NCI-H2107 (cell line): Measurements from ENCODE around the gene ADAMTSL2.
"Not testable (repeated sequence)": the region's sequence is repeated elsewhere in the genome, so short reads cannot be mapped to it uniquely, and the experiment has no call there.

Experiments
- DNase-seq: peaks from one replicate; lab custom pipeline; 2025; lab: John Stamatoyannopoulos, UW

The ADAMTSL2 gene

DNA sequence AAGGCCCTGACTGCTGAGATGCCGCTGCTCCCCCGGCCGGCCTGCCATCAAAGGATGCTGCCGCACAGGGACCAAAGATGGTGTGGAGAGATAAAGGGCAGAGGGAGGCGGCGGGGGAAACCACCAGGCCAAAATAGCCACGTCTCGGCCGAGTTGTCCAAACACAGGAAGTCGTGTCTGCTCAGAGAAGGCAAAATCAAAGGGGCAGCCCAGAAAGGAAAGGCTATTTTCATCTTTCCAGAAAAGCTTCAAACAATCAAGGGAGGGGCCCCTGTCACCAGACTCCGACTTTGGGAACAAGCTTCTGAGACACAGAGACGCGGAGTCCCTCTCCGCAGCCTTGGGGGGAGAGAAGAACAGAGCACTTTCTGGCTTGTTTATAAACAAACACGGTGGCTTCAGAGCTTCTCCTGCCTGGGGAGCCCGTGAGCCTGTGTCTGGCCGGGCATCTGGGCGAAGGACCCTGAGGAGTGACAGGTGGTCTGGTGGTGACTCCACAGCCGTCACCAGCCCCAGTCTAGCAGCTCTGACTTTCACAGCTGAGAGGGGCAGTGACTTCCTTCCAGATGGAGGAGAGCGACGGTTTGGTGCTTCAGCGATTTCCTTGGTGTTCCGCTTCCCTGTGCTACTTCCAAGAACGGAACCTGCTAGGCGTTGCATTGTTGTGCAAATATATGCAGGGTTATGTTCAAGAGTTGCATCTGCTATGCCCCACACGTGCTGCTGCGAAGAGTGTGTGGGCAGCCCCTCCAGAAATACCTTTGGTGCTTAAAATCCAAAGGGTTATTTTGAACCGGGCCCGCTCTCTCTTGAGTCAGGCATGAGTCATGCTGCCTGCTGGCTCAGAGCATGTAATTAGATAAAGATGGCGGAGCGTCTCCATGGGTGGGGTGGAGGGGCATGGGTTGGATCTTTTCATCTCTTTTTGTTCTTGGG, 24.0 kb downstream of the ADAMTSL2 start:
- no peak for DNase-seq

DNA sequence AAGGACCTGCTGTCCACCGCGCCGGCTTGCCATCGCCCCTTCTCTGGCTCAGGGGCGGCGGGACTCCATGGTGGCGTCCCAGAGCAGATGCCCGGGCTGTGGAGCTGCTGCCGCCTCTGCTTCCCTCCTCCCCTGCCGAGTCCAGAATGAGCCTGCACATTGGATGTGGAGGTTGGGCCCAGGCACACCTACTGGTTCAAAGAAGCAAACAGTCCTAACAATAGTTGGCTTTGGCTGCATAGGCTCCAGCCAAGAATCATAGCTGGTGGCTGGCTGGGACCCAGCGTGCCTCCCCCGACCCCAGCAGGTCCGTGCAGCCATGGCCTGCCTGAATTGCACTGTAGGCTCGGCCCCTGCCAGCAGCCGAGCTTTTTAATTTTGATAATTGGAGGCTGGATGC, 25.8 kb downstream of the ADAMTSL2 start:
- no peak for DNase-seq

DNA sequence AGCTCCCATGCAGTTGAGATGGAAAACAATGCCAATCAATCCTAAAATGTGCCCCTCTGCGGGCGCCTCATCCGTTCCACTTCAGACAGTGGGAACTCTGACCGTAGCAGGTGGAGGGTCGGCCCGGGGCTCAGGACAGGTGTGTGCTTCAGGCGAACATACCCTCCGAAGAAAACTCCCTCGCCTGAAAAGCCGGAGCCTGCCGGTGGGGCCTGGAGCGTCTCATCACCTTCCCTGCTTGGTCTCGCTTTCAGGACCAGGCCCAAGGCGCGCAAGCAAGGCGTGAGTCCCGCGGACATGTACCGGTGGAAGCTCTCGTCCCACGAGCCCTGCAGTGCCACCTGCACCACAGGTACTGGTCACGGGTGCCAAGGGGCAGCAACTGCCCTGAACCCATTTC, 26.4 kb downstream of the ADAMTSL2 start:
- no peak for DNase-seq

DNA sequence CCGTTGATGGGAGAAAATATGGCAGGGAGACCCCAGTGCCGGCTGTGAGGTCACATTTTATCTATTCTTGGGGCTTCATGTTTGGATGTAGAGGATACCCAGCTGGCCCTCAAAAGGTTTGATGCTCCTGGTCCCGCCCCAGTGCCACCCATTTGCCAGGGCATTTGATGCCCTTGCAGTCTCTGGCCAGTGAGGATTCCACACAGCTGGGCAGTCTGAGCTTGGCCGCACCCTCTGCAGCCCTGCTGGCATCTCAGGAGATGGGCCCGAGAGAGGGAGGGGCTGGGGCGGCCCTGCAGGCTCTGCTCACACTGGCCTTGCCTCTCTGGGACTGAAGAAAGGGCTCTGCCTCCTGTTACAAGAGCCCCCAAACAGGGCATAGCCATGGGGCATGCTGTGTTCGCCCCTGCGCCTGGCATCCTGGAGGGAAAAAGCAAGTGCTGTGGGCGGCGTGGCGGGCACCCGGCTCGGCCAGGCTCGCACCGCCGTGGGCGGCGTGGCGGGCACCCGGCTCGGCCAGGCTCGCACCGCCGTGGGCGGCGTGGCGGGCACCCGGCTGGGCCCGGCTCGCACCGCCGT, 27.6 kb downstream of the ADAMTSL2 start:
- DNase-seq: no peak

DNA sequence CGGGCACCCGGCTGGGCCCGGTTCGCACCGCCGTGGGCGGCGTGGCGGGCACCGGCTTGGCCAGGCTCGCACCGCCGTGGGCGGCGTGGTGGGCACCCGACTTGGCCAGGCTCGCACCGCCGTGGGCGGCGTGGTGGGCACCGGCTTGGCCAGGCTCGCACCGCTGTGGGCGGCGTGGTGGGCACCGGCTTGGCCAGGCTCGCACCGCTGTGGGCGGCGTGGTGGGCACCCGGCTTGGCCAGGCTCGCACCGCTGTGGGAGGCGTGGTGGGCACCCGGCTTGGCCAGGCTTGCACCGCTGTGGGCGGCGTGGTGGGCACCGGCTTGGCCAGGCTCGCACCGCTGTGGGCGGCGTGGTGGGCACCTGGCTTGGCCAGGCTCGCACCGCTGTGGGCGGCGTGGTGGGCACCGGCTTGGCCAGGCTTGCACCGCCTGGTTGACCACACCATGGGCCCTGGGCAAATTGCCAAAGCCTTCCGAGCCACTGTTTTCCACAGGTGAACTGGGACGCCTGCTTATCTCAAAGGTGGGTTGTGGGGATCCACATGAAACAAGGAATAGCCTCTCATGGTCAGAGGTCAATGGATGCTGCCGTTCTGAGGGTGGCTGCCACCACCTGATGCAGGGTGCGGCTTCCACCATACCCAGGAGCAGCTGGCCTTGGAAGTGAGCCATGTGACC, 28.2 kb downstream of the ADAMTSL2 start:
- no peak for DNase-seq

DNA sequence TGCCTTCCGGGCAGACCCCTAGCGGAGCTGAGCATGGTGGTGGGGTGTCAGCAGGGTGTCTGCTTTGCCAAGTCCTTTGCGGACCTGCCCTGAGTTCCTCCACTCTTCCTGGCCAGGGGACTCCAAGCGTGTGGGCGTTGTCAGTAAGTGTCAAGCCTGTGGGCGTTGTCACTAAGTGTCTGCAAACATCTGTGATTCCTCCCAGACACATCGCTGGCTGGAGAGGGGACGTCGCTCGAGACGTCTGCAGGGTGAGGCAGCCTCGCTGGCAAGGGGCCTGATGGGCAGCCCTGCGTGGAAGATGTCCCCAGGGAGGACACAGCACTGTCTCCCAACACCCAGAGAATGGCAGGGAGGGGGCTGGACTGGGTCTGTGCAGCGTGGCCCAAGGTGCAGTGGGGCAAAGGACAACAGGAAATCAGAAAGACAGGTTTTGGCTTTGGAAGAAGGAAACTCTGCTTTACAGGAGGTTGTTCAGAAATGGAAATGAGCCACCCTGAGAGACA, 28.8 kb downstream of the ADAMTSL2 start:
- no peak for DNase-seq

DNA sequence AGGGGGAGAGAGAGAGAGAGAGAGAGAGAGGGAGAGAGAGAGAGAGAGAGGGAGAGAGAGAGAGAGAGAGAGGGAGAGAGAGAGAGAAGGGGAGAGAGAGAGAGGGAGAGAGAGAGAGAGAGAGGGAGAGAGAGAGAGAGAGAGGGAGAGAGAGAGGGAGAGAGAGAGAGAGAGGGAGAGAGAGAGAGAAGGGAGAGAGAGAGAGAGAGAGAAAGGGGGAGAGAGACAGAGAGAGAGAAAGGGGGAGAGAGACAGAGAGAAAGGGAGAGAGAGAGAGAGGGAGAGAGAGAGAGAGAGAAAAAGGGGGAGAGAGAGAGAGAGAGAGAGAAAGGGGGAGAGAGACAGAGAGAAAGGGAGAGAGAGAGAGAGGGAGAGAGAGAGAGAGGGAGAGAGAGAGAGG, 29.3 kb downstream of the ADAMTSL2 start:
- not testable (repeated sequence) for DNase-seq

DNA sequence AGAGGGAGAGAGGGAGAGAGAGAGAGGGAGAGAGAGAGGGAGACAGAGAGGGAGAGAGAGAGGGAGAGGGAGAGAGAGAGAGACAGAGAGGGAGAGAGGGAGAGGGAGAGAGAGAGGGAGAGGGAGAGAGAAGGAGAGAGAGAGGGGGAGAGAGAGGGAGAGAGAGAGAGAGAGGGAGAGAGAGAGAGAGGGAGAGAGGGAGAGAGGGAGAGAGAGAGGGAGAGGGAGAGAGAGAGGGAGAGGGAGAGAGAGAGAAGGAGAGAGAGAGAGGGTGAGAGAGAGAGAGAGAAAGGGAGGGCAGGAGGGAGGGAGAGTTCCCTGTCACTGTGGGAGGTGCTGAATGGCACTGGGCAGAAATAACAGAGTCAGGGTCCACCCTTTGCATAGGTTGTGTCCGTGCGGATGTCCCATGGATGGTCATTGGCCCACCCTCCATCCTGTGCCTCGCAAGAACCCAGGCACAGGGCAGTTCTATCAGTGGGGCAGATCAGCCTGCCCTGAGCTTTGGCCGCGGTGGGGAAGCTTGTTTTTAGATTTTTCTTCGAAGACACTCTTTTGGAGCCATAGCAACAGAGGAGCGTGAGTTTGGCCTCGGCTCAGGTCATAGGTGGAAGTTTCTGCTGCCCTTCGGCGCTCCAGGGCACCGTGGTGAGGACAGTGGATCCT, 30.1 kb downstream of the ADAMTSL2 start:
- no peak for DNase-seq

DNA sequence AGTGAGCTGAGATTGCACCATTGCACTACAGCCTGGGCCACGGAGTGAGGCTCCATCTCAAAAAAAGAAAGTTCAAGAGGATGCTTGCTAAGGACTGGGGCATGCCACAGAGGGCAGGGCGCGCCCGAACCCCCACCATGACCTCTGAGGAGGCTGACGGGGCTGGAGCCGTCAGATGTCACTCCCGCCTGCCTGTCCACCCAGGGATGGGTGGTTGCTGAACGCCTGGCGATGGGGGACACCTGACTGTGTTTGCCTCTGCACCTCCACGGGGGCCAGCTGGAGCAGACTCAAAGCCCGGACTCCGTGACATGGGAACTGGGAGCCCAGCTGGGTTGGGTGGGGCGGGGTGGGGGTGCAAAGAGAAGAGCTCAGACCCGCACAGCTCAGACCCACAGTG, 31.9 kb downstream of the ADAMTSL2 start:
- DNase-seq: no peak

DNA sequence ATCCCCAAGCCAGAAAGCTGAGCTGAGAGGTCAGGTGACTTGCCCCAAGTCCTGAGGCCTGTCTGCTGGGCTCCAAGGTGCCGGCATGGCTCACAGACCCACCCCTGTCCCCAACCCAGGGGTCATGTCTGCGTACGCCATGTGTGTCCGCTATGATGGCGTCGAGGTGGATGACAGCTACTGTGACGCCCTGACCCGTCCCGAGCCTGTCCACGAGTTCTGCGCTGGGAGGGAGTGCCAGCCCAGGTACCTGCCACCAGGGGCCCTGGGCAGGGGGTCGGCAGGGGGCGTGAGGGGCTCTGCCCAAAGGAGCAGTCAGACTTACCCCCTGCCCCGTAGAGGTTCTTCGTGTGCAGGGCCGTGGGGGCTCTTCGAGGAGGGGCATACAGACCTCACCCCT, 32.3 kb downstream of the ADAMTSL2 start:
- DNase-seq: no peak

DNA sequence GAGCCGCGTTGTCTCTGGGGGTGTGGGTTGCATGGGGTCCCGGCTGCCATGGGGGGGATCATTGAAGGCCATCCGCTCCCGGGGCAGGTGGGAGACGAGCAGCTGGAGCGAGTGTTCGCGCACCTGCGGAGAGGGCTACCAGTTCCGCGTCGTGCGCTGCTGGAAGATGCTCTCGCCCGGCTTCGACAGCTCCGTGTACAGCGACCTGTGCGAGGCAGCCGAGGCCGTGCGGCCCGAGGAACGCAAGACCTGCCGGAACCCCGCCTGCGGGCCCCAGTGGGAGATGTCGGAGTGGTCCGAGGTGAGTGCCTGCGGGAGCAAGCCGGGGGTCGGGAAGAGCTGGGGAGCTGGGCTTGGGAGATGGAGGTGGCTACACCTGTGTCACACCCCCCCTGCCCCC, 33.7 kb downstream of the ADAMTSL2 start:
- no peak for DNase-seq

DNA sequence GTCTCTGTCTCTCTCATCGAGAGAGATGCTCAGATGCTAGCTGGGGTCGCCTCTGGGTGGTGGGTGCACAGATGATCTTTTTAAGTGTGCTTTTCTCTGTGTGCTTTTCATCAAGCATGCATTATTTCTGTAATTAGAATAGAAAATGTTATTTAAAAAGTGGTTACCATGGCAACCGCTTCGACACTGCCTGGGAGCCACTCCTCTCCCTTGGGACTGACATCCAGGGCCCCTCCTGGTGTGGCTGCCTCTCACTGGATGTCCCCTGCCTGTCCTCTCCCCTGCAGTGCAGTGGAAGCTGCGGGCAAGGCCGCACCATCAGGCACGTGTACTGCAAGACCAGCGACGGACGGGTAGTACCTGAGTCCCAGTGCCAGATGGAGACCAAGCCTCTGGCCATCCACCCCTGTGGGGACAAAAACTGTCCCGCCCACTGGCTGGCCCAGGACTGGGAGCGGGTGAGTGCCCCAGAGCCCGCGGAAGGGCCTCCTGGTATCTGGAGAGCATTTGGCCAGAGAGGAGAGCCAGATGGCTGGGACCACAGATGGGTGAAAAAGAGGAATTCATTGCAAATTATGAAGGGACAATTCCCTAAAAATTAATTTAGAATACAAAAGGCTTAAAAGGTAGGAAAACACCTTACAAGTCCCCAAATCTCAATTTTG, 34.7 kb downstream of the ADAMTSL2 start:
- DNase-seq: no peak

DNA sequence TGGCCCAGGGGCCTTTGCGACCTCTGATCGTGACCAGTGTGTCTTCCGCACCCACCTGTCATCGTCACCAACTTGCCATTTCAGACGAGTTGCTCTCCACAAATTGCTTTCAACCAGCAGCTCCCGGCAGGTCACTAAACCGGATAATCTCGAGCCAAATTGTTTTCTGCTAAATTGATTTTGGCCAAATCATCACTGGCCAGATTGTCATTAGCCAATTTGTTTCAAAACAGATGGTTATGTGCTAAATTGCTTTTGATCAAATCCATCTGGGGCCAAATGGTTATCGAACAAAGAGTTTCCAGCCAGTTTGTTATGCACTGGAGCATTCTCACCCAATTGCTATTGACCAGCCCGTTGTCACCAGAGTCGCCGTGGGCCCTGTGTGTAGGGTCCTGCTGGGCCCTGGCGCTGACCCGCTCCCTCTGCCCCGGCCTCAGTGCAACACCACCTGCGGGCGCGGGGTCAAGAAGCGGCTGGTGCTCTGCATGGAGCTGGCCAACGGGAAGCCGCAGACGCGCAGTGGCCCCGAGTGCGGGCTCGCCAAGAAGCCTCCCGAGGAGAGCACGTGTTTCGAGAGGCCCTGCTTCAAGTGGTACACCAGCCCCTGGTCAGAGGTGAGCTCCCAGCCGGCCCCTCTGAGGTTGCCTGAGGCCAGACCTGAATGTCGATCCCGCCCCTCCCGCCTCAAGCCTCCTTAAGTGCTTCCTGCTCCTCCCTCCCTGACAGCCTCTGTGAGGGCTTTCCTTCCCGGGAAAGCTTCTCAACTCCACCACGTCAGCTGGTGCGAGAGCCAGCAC, 35.6 kb downstream of the ADAMTSL2 start:
- no peak for DNase-seq

DNA sequence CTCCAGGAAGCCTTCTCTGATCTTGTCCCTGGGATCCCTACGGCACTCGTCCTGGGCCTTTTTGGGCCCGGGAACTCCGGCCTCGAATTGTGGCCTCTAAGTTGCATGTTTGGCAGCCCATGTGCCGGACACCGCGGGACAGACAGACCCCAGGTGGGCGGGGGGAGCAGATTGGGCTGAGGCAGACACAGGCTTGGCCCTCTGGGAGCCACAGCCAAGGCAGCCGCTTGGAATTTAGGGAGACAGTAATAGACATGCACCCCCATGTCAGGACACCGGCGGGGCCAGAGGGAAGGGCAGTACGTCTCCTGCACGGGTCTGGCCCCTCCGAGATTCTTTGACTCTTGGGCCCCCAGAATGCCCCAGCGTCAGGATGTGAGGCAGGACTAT, 36.2 kb downstream of the ADAMTSL2 start:
- no peak for DNase-seq

DNA sequence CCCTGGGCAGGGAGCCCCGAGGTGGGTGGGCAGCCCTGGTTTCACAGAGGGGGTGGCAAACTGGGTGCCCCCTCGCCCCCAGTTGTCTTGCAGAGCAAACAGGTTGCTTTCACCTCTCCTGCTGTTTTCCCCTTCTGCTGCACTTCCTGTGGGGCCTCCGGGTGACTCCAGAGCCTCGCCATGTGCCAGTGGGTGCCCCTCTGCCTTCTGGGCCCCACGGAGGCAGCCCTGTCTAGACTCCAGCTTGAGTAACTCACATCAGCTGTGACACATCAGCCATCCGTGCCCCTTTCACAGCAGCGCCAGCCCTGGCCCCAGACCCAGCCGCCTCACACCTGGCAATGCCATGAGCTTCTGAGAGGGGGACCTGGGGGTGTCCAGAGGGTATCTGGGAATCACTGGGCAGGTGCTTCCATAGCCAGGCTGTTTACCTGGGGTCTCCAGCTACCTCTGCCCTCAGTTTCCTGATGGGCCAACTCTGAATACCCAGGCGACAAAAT, 36.9 kb downstream of the ADAMTSL2 start:
- no peak for DNase-seq

DNA sequence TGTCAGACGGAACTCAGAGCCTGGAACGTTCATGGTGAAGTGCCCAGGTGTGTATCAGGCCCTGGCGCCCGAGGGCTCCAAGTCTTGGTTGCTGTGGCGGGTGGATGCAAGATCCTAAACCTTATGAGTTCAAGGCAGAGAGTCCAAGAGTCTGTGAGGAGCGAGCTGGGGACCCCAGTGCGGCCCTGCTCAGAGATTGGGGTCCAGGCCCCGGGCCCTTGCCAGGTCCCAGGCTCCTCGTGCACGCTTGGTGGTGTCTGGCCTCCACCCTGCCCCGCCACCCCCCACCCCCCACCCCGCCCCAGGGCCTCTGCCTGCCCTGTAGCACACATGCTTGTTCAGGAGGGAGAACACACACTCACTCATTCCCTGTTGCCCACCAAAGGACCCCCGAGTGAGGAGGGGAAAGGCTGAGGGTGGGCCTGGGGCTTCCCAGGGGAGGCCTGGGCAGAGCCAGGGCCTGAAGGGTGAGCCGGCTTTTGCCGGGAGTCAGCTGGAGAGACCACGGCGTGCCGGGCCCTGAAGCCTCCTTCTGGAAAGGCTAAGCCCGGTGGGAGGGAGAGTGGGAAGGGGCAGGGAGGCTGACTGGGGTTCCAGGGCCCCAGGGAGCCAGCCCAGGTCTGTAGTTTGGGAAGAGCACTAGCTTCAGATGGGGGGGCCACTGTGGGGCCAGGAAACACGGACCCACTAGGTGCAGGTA, 37.5 kb downstream of the ADAMTSL2 start:
- DNase-seq: no peak

DNA sequence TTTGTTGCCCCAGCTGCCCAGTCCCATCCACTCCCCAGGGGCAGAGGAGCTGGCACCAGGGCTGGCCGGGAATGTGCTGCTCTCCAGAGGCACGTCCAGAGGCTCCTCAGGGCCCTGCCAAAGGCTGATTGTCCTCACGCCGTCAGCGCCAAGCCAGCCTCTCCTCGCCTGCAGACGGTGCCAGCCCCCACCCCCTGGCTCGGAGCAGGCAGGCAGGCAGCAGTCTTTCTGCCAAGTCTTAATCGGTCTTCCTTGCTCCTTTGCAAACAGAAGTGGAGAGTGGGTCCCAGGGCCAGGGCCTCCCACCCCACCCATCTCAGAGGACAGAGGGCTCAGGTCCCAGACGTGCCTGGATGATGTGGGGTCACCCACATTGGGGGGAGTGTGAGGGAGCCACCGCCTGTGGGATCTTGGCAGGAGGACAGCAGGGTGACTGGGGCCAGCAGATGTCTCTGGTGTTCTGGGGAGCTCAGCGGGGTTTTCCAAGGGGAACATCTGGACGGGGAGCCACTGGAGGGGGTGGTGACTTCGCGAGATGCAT, 38.4 kb downstream of the ADAMTSL2 start:
- DNase-seq: no peak

DNA sequence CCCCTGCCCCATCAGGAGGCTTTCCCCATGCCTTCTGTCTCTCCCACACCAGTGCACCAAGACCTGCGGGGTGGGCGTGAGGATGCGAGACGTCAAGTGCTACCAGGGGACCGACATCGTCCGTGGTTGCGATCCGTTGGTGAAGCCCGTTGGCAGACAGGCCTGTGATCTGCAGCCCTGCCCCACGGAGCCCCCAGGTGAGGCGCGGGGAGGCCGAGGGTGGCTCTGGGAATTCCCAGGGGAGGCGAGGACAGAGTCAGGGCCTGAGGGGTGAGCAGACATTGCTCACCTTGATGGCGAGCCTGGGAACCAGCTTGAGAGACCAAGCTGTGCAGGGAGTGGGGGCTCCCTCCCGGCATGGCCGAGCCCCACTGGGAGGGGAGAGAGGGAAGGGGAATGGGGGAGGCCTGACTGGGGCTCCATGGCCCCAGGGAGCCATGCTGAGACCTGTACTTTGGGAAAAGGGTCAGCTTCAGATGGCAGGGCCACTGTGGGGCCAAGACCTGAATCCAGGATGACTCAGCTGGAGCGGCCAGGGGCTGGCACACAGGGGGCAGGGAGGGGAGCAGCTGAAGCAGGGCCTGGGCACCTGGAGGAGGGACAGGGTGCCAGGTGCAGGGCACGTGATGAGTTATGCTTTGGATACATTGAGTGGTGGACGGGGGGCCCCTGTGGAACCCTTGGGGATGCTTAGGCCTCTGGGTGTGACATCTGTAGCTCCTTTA, 39.4 kb downstream of the ADAMTSL2 start:
- DNase-seq: no peak

DNA sequence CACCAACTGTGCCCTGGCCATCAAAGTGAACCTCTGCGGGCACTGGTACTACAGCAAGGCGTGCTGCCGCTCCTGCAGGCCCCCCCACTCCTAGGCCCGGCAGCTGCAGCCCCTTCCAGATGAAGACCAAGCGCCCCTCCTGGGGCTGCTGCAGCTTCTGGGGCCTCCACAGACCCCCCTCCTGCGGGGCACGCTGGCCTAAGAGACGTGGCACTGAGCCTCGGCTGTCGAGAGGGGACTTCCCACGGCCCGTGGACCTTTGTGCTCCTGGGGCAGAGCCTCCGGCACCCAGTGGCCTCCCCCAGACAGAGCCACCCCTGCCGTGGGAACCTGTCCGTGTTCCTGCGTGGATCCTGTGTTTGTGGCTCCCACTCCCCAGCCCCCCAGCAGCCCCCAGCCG, 40.3 kb downstream of the ADAMTSL2 start:
- no peak for DNase-seq
